HG03025 (cell line): Measurements from ENCODE around the gene TARS2.

Experiments used
- ATAC-seq: cut with Tn5 transposase; IDR thresholded peaks from one replicate; pipeline ENCODE4 v1.9.1; 2021; ENCODE audit warnings: mild to moderate bottlenecking, moderate library complexity; ENCODE audit not compliant: unreplicated experiment, low FRiP score

TARS2 gene

DNA sequence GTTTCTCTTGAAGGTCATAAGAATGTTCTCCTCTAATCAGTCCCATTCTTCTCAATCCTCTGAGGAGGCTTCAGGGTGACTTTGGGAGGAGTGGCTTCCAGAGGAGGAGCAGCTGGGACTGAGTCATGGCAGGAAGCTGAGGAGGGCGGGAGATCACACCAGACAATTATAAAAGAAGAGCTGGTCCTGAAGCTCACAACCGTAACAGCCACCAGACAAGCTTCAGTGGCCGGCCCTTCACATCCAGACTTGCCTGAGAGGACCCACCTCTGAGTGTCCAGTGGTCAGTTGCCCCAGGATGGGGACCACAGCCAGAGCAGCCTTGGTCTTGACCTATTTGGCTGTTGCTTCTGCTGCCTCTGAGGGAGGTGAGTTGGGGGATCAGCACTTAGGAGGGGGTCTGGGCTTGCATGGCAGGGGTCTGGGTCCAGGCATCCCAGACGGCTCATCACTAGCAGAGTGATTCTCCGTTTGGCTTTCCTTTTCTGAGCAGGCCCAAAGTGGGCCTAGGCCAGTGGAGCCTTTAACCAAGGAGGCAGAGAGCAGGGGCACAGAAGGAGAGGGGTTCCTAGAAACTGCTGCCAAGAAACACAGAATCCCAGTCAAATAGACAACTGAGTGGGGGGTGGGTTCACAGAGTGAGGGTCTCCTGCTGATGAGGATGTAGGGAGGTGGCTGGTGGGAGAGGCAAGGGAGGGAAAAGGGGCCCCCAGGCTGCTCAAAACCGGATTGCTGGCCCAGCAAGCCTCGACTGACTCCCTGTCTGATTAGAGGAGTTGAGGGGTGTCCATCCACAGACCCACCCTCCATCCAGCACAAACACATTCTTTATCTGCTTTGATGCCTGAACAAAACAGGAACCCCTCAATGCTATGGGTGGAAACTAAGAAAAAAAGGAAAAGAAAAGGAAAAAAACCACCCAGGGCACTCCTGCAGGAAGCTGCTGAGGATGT, 21.0 kb downstream of the TARS2 start, which contains the start of gene ECM1:
Gene ECM1, plus strand, starts transcription at position 198 of the 953 bp plus-strand sequence. Its CDS starts 101 bp downstream, at position 299.
- no peak for ATAC-seq

DNA sequence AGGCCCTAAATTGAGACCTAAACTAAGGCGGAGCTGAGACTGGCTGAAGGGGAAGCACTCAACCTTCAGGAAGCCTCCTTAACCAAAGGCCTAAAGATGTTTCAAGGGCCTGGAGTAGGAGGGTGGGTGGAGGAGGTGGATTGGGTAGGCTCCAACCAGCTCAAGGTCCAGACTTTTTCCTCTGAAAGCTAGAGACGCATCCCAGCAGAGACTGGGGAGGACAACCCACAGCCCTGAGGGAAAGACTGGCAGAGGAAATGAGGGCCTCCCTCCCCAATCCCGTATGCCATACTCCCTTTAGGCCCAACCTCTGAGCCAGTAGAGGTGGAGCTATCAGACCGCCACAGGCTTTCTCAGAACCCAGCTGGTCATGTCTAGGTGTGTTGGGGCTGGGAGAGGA, 21.8 kb downstream of the TARS2 start:
- ATAC-seq = no peak

DNA sequence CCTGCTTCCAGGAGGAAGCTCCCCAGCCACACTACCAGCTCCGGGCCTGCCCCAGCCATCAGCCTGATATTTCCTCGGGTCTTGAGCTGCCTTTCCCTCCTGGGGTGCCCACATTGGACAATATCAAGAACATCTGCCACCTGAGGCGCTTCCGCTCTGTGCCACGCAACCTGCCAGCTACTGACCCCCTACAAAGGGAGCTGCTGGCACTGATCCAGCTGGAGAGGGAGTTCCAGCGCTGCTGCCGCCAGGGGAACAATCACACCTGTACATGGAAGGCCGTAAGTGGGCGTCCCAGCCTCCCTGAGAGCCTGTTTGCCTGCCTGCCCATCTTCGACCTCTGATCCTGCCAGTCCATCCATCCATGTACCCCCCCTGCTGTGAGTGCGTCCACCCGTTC, 24.3 kb downstream of the TARS2 start:
- ATAC-seq = no peak

DNA sequence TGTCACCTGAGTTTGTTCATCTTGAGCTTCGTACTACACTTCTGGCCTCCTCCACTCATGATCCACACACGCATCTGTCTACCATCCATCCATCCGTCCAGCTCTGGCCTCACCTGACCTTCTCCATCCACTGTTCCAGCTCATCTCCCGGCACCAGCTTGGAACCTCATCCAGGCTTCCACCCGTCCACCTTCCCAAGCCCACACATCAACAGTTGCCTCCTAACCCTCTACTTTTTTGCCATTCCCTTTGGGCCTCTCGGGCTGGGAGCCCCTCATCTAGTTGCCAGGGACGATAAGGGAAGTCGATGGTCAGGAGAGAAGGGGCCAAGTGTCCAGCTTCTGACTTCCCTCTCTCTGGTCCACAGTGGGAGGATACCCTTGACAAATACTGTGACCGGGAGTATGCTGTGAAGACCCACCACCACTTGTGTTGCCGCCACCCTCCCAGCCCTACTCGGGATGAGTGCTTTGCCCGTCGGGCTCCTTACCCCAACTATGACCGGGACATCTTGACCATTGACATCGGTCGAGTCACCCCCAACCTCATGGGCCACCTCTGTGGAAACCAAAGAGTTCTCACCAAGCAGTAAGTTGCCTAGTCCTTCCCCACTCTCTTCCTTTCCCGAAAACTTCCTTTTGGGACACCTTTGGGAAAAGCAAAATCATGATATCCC, 24.9 kb downstream of the TARS2 start:
- ATAC-seq = no peak

DNA sequence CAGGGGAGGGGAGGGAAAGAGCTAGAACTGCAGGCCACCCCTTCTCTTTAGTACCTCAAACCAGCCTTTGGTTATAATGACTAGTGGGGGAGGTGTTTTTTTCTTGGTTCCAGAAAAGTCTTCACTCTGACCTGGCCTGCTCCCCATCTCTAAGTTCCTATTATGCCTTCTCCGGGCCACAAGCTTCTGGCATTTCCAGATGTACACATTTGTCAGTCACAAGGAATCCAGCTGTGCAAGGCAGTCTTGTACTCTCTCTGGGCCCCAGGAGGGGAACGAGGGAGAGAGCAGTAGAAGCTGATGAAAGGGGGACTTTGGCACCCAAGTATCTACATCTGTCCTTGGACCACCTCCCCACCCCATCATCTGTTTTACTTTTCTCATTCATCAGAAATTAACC, 25.6 kb downstream of the TARS2 start:
- no peak for ATAC-seq

DNA sequence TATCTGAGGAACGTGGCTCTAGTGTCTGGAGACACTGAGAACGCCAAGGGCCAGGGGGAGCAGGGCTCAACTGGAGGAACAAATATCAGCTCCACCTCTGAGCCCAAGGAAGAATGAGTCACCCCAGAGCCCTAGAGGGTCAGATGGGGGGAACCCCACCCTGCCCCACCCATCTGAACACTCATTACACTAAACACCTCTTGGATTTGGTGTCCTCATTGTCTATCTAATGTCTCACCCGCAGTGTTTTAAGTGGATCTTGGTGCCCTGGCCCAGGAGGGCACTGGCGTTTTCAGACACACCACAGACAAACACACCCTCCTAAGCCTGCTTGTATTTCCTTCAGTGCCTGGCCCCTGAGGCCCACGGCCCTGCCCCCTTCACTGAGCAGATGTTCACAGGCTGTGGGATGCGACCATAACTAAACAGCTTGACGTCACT, 26.2 kb downstream of the TARS2 start:
- ATAC-seq = no peak

DNA sequence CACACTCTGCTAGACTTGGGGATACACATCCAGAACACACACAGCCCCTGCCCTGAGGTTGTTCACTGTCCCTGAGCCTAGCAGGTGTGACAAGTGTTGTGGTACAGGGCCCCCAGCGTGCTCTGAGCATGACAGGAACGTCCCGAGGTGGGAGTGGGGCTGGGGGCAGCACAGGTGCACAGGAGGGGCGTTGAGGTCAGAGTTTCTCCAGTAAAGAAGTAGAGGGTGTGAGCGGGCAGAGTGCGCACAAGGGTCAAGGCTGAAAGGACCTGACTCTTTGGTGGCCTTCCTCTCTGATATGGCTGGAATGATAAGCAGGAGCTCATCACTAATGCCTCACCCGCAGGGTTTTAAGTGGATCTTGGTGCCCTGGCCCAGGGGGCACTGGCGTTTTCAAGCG, 27.0 kb downstream of the TARS2 start:
- no peak for ATAC-seq

DNA sequence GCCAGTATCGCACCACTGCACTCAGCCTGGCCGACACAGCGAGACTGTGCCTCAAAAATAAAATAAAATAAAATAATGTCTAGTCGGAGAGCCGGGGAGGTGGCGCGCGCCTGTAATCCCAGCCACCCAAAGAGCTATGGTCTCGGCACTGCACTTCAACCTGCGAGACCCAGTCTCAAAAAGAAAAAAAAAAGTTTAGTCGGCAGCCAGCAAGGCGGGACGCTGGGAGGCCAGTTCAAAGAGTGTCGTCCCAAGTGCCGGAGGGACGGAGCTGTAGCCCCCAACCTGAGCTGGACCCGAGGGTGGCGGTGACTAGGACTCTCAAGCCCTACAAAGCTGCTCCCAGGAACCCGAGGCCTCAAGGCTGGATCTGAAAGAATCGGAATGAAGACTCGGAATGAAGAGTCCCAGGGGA, 27.7 kb downstream of the TARS2 start:
- ATAC-seq = no peak

DNA sequence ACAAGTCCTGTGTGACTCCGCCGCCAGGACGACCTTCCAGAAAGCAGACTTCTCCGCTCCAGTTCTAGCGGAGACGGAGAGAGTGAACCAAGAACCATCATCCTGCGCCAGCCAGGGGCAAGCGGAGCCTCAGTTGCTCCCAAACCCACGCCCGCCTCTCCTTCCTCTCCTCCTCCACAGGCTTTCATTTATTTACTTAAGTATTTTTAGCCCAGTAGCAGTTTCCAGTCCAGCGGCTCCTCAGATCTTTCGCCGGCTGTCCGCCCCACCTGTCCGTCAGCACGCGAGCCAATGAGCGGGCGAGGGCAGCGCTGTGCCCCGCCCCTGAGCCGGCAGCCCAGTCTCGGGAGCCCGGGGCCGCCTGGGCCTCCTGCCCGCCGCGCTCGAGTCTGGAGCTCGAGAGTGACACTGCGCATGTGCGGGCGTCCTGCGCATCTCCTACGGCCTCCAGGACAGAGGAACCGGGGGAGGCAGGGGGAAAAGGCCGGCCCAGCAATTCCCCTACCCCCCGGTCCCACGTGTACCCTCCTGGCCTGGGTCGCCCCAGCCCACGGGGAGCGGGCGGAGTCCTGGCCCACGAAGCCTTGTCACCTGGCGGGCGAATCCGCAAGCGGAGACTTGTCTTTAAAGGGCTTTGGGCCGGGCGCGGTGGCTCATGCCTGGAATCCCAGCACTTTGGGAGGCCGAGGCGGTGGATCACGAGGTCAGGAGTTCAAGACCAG, 28.3 kb downstream of the TARS2 start, which contains the start of gene FALEC:
Gene FALEC, plus strand, starts transcription at position 425 of the 722 bp plus-strand sequence.
- ATAC-seq = peak; percentile 93

DNA sequence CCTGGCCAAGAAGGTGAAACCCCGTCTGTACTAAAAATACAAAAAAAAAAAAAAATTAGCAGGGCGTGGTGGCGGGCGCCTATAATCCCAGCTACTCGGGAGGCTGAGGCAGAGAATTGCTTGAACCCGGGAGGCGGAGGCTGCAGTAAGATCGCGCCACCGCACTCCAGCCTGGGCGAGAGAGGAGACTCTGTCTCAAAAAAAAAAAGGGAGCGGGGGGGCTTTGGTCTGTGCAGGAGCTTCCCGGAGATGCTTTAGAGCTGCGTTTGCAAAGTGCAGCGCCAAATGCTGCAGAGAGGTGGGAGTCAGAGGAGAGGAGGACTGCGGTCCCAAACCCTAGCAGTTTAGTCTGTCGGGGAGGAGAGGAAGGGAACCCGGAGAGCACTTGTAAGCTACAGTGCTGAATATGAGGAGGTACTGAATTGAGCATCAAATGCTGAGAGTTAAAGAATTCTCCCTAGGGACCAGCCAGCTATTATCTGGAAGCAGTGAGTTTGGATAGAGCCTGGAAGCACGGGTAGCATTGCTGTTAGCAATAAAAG, 28.9 kb downstream of the TARS2 start:
- no peak for ATAC-seq

DNA sequence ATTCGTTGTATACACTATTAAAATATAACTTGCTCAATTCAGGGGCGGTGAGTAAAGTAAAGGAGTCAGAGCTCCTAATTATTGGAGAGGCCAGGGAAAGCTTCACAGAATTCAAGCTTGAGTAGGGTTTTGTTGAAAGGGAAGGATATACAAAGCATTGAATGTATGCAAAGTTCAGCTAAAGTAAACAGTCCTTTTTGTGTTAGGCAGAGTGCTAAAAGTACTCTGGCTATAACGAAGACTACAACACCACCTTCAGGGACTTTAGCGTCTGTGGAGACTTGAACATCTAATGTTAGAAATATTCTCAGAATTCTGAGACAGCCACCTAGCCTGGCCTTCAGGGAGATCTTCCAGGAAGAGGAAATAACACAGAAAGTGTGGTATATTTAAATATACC, 29.4 kb downstream of the TARS2 start:
- ATAC-seq = no peak

DNA sequence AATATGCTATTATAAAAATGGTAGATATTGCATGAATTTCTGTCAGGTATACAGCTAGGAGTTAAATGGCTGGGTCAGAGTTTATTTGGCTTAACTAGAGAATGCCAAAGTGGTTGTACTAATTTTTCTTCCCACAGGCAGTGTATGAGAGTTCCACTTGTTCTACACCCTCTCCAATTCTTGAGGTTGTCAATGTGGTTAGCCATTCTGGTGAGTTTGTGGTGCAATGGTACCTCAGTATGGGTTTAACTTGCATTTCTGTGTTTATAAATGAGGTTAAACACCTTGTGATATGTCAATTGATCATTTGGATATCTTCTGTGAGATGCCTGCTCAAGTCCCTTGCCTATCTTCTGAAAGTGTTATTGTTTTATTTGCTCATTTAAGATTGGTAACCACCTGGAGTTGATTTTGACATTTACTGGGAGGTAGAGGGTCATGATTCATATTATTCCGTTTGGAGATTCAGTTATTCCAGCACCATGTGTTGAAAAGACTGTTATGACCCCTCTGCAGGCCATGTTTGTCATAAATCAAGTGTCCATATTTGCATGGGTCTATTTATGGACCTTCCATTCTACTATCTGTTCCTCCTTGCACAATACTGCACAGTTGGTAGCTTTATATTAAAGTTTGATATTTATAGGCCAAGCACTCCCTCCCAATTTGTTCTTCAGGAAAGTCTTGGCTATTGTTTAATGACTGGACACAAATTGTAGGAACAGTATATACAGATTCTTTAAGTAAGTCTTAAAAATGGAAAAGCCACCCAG, 34.2 kb downstream of the TARS2 start:
- ATAC-seq = no peak

DNA sequence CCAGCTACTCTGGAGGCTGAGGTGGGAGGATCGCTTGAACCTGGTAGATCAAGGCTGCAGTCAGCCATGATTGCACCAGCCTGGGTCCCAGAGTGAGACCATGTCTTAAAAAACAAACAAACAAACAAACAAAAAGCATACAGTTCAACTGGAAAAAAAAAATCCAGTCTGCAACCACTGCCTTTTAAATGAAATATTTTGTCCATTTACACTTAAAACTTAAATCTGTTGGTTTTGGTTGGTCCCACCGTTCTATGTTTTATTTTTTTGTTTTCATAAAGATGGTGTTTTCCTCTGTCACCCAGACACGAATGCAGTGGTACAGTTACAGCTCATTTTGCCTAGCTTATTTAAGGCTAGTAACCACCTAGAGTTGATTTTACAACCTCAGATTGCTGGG, 38.1 kb downstream of the TARS2 start:
- no peak for ATAC-seq

DNA sequence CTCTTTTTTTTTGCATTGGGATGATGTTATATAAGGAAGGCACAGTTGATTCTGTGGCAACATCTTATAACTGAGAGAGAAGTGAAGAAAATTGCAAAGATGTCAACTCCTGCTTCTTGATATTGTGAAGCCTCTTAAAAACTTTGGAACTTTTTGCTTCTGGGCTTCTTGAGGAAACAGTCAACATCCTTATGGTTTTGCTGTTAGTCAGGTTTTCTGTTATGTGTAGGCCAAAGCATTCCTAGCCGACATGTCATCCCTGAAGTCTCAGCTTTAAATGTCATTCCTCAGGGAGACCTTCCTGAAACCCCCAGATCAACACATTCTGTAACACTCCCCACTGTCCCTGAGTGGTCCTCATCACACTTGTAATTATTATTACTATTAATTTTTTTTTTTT, 41.0 kb downstream of the TARS2 start:
- no peak for ATAC-seq

DNA sequence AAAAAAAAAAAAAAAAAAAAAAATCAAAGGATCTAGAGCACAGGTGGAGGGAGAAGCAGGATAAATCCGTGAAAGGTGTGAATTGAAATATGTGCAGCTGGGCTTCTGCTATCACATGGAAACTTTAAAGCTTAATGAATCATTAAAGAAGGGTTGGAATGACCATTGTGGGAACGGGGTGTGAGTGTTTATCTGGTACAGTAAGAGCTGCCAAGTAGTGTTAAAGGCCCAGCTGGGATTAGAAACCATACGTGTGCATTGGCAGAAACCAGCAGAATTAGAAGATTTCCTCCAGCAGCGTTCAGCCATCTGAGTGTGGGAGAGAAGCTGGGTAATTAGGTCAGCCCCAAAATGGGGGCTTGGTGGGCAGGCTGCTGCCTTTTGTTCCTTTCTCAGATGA, 41.8 kb downstream of the TARS2 start:
- no peak for ATAC-seq

DNA sequence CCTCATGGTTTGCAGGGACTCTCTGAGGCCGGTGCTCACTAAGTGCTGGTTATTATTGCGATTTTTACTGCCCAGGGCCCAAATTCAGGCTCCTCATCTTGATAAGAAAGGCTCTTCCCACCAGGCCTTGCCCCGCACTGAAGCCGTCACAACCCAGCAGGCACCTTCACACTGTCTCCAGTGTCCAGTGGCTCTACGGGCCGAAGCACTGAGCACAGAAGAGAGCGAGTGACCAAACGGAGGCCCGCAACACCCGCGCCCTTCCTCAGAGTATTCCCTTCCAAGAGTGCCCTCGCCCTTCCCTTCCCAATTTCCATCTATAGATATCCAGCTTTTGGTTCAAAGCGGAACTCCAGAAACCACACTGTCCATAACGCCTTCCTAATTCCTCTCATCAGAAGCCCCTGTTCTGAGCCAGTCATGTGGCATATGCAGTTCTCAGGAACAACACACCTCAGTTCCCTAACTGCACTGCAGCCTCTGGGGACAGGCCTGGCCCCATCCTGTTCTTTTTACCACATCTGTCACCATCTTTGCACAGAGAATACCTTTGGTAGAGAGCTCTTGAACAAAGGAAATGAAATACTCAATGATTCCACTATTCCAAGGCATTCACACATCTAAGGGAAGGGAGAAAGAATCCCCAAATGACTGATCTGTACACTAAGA, 43.4 kb downstream of the TARS2 start:
- ATAC-seq = no peak

DNA sequence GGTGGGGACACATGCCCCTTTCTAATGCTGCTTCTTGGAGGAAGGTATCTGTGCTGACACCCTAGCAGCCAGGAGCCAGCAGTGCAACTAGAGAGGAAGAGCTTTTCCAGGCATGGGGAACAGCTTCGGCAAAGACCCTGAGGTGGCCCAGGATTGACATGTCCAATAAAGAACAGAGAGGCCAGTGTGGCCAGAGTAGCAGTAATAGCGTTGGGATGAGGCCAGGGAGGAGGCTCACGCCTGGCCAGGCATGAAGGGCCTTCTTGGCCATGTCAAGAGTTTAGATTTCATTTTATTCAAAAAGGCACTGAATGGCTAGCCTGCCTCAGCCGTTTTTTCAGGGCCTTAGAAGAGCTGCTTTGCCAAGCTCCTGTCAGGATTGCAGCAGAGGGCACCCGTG, 45.6 kb downstream of the TARS2 start:
- ATAC-seq = no peak

DNA sequence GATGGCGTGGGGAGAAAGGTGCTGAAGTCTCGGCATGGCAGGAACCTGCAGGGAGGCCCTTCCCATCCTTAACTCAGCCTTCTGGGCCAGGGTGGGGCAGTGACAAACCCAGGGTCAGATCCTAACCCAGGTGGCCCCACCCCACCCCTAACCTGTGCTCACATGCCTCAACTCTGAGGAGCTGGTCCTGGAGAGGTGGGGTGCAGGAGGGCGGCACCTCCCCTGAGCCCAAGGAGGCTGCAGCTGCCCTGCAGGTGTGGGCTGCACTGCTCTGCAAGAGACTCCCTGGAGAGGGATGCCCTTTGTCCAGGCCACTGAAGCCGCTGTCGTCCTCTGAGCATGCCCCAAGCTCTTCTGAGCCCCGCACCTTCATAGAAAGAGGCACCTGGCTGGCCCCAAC, 46.8 kb downstream of the TARS2 start:
- ATAC-seq = no peak

DNA sequence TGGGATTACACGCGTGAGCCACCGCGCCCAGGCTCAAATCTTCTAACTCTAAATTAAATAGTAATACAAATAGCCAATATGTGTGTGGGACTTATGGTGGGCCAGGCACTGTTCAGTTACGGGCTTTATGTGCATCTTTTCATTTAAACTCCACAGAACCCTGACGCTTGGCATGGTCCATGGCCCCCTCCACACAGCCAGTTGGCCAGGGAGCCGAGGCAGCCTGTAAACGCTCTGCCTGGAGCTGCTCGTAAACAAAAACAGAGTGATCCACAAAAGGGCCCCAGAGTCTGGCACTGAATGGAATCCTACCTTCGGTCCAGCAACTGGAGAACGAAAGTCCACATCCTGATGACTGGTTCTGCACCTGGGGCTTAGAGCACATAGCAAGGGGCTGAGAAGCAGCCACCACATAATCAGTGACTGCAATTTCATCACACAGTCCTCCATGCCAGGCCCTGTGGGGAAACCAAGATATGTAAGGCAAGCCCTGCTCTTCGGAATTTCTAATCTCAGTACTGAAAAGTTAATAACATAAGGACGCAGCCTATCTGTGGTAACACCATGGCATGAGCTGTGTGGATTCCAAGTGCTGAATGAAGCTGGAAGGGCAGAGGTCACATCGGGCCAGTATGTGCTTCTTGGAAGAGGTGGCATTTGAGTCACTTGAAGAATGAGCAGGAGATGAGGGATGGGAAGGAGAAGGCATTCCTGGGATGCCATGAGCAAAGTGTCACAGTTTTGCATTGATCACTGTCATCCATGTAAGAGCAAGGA, 48.5 kb downstream of the TARS2 start:
- no peak for ATAC-seq
